GM03348 (cell line): ENCODE data around the gene UBD.
A peak's percentile ranks its signal among the peaks of the same experiment; 100 is the strongest.

Source experiments
- DNase-seq: peaks from one replicate; pipeline ENCODE4 v3.0.0; 2012; ENCODE audit warnings: low spot score

The UBD gene

GRCh38 chr6:29559524-29560287 is at the start of gene UBD:
UBD (minus strand) TSS chr6:29559732; CDS start chr6:29559701, 31 bp downstream.
- no peak for DNase-seq

DNA sequence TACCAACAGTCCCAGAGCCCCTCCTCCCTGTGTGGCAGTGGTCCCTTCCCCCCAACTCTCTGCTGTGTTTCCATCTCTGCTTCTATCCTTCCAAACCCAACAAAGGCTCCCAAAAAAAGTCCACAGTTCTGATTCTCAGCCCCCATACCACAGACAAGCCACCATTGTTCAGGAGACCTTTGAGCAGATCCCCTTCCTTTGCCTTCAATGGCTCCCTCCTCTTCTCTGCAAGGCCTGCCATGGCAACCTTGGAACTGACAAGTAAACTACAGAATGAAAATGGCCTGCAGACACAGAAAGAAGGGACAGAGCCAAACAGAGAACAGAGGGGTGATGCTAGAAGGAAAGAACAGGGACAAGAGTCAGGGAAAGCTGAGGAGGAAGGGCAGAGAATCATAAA is 48.6 kb upstream of the UBD start:
- DNase-seq, result no peak

DNA sequence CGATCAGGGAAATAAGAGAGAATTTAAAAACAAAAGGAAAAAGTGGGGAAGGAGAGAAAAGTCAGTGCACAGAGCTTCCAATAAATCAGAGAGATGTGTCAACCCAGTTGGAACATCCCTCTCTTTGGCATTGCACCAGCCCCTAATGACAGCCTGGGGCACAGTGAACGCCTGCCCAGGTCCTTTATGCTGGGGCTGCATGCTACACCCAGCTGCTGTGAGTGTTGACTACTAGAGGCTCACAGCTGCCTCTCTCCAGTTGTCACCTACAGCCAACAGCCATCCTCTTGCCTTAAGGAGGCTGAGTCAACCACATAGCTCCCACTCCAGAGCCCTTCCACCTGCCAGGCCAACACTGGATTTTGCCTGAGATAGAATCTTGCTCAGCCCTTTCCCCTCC is 44.4 kb upstream of the UBD start:
- no peak for DNase-seq

GRCh38 chr6:29603456-29603855 is 43.9 kb upstream of the UBD start:
- no peak for DNase-seq

DNA sequence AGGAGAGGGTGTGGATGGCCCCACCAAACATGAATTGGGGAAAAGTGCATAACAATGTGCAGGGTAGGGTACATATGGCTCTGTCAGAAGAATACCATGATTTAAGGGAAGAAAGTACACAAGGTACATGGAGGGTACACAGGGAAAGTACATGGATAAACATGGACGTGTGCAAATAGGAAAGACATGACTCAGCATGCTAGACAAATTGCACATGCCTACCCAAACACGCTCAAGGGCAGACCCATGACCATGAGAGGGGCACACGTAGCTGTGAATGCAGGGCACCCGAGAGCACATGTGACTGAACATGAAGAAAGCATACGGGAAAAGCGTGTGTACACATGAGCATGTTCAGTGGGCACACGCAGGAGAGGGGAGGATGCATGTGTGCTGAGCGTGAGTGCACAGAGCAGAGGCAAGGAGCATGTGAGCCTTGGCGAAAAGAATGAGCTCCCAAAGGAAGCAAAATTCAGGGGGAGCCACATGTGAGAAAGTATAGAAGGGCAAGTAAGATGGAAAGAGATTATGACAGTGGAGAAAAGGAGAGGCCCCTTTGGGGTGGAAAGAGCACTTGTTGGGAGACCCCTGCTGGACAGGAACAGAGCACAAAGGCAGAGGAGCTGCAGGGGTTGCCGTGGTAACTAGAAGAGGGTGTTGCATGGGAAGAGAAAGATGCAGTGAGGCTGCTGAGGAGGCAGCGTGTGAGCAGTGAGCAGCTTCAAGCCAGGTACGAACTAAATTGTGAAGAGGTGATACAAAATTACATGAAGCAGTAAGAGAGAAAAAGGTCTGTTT is 43.2 kb upstream of the UBD start:
- no peak for DNase-seq

GRCh38 chr6:29598172-29598747 is 38.7 kb upstream of the UBD start:
- no peak for DNase-seq

- no peak for DNase-seq
Observed at GRCh38 chr6:29597184-29597583, 37.7 kb upstream of the UBD start.

DNA sequence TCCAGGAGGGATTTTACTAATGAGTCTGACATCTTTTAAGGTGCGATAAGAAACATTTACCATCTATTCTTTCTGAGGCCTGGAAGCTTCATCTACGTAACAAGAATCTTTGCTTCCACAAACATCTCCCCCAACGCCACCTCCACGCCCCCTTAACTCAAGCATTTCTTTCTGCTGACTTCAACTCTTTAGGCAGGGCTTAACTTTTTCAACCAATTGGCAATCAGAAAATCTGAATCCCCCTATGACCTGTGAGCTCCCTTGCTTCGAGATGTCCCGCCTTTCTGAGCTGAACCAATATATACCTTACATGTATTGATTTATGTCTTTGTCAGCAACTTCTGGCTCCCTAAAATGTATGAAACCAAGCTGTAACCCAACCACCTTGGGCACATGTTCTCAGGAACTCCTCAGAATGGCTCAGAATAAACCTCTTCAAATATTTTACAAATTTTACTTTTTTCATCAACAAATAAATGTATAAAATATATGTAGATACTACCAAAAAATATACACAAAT is 36.9 kb upstream of the UBD start:
- DNase-seq, result no peak

GRCh38 chr6:29593199-29593855 is 33.8 kb upstream of the UBD start:
- DNase-seq, result no peak

DNA sequence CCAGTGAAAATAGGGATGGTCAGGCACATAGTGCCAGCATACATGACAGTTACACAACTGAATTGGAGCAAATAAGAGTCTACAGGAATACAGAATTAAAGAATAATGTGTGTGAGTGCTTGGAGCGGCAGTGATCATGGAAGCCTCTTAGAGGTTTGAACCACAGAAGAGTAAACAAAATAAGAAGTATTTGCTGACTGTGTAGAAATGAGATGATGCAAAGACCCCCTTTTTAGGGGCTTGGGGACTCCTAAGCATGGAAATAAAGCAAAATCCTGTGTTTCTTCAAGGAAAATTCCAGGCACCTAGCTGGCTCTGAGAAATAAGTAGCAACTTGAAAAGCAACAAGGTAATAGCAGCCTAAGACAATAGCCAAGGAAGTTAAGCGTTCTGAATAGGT is 32.1 kb upstream of the UBD start:
- DNase-seq, result no peak

DNA sequence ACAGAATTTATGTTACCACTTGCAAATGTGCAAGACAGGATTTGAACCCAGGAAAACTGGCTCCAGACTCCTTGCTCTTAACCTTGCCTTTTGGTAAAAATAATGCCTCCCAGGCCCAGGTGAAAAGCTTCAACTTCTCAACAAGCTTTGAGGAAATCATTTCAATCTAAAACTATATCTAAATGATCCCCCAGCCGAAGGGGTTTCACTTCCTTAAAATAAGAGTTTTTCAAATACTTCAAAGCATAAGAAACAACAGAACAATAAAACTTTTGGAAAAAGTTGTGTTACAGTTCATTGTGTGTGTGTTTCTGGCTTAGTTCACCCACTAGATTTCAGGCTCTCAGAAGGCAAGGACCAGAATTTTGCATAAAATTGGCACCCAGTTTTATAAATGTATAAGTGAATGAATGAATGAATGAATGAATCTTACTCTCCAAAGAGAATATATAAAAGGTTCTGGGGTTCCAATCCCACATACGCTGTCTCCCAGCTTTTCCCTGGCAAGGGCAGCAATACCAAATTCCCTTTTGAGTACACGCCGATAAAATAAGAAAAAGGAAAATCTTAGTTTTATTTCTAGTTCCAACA is 30.8 kb upstream of the UBD start:
- no peak for DNase-seq

- DNase-seq, result peak; percentile 75
Observed at GRCh38 chr6:29589423-29590048, 30.0 kb upstream of the UBD start.

DNA sequence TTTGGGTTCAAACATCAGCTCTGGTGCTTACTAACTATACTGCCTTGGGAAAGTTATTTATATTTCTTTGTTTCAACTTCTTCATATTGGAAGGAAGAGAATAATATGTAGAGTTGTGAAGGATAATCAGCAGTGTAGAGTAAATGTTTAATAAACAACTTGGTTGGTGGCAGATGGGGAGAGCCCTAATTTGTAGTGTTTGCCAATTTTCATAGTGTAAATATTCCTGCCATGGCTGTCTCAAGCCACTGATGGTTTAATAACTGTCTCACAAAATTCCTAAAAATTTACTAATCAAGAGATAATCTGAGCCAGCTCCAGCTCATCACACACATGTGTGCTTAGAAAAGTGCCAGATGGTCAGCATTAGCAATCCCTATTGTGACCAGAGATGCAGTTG is 25.3 kb upstream of the UBD start, which contains the start of gene OR2H2:
Gene OR2H2, plus strand, starts transcription at position 301 of the 400 bp plus-strand sequence. CDS start 2,824 bp downstream, outside the sequence.
- DNase-seq, result no peak

DNA sequence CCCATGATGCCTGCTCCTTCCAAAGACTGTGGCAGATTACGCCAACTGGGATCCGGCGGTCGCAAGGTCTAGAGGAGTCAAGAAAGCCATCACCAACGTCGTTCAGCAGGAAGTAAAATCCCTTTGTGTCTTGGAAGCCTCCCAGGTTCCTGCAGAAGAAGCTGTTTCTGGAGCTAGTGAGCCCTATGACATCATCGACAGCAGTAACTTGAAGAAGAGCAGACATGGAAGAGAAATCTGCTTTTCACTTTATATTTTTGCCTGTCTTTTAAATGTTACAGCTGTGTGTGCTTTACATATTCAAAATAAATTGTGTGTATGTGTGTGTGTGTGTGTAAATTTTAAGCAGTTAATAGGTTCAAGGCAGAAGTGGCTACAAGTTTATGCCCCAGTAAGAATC is 18.0 kb upstream of the UBD start:
- no peak for DNase-seq

- DNase-seq, result no peak
Observed at GRCh38 chr6:29576056-29576455, 16.5 kb upstream of the UBD start.

GRCh38 chr6:29567991-29568390 is 8.5 kb upstream of the UBD start:
- no peak for DNase-seq

- no peak for DNase-seq
Observed at GRCh38 chr6:29567541-29567940, 8.0 kb upstream of the UBD start.

- no peak for DNase-seq
Observed at GRCh38 chr6:29566856-29567255, 7.3 kb upstream of the UBD start.

GRCh38 chr6:29564875-29565274 is 5.3 kb upstream of the UBD start:
- no peak for DNase-seq

DNA sequence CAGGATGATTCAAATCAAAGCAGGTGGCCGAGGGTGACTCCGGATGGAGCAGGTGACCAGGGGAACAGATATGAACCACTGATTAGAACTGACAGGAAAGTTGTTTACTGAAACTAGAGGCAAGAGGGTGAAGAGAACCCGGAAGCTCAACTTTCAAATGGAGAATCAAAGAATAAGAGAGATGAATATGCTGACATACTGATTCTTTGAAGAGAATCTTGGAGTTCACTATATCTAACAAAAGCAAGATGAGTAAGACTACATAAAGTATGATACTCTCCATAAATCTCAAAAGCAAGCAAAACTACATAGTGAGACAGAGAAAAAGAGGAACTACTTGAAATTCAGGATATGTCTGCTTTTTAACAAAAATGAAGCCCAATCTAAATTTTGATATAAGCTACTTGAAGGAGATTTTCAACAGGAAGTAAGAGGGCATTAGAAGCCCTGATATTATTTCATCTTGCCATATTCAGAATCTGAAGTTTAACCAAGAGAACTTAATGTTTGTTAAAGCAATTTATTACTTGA is 4.0 kb upstream of the UBD start:
- no peak for DNase-seq

GRCh38 chr6:29561606-29562181 is 2.2 kb upstream of the UBD start:
- DNase-seq, result no peak
